GM18951 (cell line): ENCODE data around the gene PELI1.

Experiments
- POLR2A ChIP-seq: IDR thresholded peaks from 4 replicates; pipeline ENCODE4 v1.6.1; 2011; ENCODE audit warnings: mild to moderate bottlenecking; ENCODE audit not compliant: insufficient read length, insufficient read depth; ENCODE audit errors: extremely low read depth
- in situ Hi-C: fragments of 300-500 bp; cut with MboI; formaldehyde crosslinking; loops from one replicate; pipeline ENCODE4 v1.12.0; 2022; ENCODE audit warnings: low sequenced_read_pairs, mixed read lengths, inconsistent platforms; ENCODE audit not compliant: unreplicated experiment

PELI1 gene

DNA sequence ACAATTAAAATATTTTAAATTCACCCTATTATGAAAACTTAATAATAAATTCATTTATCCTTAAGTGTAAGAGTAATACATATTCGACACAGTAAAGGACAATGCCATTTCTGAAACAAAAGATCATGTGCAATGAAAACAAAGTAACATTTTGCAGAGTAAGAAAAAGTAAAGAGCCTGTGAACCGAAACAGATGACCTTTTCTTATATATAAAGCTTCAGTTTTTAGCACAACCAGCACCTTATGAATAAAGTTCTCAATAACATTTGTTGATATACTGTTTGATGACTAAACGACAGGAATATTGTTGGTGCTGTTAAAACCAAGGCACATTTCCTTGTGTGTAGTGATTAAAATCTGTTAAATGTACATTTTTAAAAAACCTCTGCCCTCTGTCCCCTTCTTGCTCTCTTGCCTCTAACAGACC, 1.5 kb downstream of the PELI1 start:
- peak; percentile 45 for TF ChIP-seq POLR2A

GRCh38 chr2:64141674-64142405, 2.4 kb downstream of the PELI1 start:
- no peak for TF ChIP-seq POLR2A
- in situ Hi-C loops, result no loop called here

More for the DNA sequence above, 1.5 kb downstream of the PELI1 start:
- in situ Hi-C loops, result no loop called here

- in situ Hi-C loops, result no loop called here
Measured at GRCh38 chr2:64140665-64141200, 3.5 kb downstream of the PELI1 start.

GRCh38 chr2:64139956-64140355, 4.3 kb downstream of the PELI1 start:
- in situ Hi-C loops, result loop anchor here (10.0 kb wide), 1 partner anchor 85 kb away; no protein-coding TSS in a partner anchor
- TF ChIP-seq POLR2A, result no peak

More at GRCh38 chr2:64140665-64141200, 3.5 kb downstream of the PELI1 start:
- no peak for TF ChIP-seq POLR2A

GRCh38 chr2:64137996-64138395, 6.2 kb downstream of the PELI1 start:
- in situ Hi-C loops, result loop anchor here (10.0 kb wide), 1 partner anchor 83 kb away; no protein-coding TSS in a partner anchor
- no peak for TF ChIP-seq POLR2A

DNA sequence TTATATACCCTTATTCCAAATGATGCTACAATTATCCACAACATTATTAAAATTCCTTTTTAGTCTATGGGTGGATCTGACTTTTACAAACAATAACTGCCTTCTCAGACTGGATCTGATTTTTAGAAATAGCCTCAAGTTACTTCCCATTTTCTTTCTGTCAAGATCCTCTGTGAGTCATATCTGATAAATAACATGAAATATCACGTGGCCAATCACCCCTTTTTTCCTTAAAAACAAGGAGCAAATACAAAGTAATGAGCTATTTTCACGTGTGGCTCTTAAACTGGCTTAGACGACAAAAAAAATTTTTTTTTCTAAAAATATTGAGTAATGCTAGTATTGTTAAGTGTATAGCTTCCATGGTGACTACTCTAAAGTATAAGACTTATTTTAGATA, 6.7 kb downstream of the PELI1 start:
- in situ Hi-C loops, result loop anchor here (10.0 kb wide), 1 partner anchor 83 kb away; no protein-coding TSS in a partner anchor

GRCh38 chr2:64135421-64135820, 8.8 kb downstream of the PELI1 start:
- in situ Hi-C loops, result loop anchor here (10.0 kb wide), 1 partner anchor 81 kb away; no protein-coding TSS in a partner anchor
- no peak for TF ChIP-seq POLR2A

More for the DNA sequence above, 6.7 kb downstream of the PELI1 start:
- TF ChIP-seq POLR2A, result no peak

- in situ Hi-C loops, result loop anchor here (10.0 kb wide), 1 partner anchor 80 kb away; no protein-coding TSS in a partner anchor
Measured at GRCh38 chr2:64134813-64135212, 9.4 kb downstream of the PELI1 start.

GRCh38 chr2:64133828-64134227, 10.4 kb downstream of the PELI1 start:
- in situ Hi-C loops, result loop anchor here (10.0 kb wide), 1 partner anchor 79 kb away; no protein-coding TSS in a partner anchor
- TF ChIP-seq POLR2A, result no peak

More at GRCh38 chr2:64134813-64135212, 9.4 kb downstream of the PELI1 start:
- TF ChIP-seq POLR2A, result no peak

DNA sequence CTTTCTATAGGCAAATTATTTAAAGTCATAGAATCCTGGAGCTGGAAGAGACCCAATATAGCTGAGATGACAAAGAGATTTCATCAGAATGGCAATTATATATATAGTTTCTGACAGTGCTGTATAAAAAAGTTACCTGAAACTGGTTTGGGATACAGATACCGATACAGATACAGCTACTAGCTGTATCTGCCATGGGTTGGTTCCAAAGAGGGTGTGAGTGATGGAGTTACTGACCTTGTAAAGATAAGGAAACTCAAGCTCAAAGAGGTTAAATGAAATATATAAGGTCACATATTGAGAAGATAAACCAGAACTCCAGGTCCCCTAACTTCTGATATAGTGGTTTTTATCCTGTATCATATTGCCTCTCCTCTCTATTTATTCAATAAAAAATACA, 10.9 kb downstream of the PELI1 start:
- no peak for TF ChIP-seq POLR2A
- in situ Hi-C loops, result loop anchor here (10.0 kb wide), 1 partner anchor 79 kb away; no protein-coding TSS in a partner anchor

- in situ Hi-C loops, result loop anchor here (10.0 kb wide), 1 partner anchor 76 kb away; no protein-coding TSS in a partner anchor
- TF ChIP-seq POLR2A, result no peak
Measured at GRCh38 chr2:64130333-64130732, 13.9 kb downstream of the PELI1 start.

DNA sequence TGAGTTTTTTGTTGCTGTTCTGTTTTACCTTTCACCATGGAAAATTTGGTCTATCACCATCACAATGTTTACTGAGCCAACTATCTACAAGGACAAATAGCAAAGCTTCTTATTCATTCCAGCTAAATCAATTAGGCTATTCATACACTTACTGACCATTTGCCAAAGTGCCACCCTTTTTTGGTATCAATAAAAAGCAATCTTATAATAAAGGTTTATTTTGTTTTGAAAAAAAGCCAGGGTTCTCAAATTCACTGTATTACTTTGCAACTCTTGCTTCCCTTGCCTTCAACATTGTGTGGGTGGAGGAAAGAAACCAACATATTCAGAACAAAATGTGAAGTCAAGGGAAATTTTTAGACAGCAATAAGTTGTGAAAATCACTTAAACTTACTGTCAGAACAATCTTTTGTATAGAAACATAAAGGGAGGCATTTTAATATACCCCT, 15.3 kb downstream of the PELI1 start:
- TF ChIP-seq POLR2A, result no peak
- in situ Hi-C loops, result no loop called here

GRCh38 chr2:64128406-64128805, 15.8 kb downstream of the PELI1 start:
- no peak for TF ChIP-seq POLR2A

More at GRCh38 chr2:64128406-64128805, 15.8 kb downstream of the PELI1 start:
- in situ Hi-C loops, result no loop called here
